GM18867 (cell line): ENCODE measurements around the gene CASD1.

Experiments
- ATAC-seq: cut with Tn5 transposase; IDR thresholded peaks from one replicate; pipeline ENCODE4 v1.9.1; 2021; ENCODE audit warnings: mild to moderate bottlenecking, moderate library complexity; ENCODE audit not compliant: unreplicated experiment

CASD1 gene

GRCh38 chr7:94512735-94513564 lies 3.3 kb downstream of the CASD1 start:
- no peak for ATAC-seq

- no peak for ATAC-seq
Observed at GRCh38 chr7:94513565-94513860, 3.9 kb downstream of the CASD1 start.

- ATAC-seq, result no peak
Observed at GRCh38 chr7:94514140-94514889, 4.7 kb downstream of the CASD1 start.

GRCh38 chr7:94514917-94515316 lies 5.3 kb downstream of the CASD1 start:
- no peak for ATAC-seq

- no peak for ATAC-seq
Observed at GRCh38 chr7:94525923-94526322, 16.3 kb downstream of the CASD1 start.

- no peak for ATAC-seq
Observed at GRCh38 chr7:94529516-94529915, 19.9 kb downstream of the CASD1 start.

- no peak for ATAC-seq
Observed at GRCh38 chr7:94530109-94530508, 20.5 kb downstream of the CASD1 start.

- no peak for ATAC-seq
Observed at GRCh38 chr7:94532676-94533075, 23.1 kb downstream of the CASD1 start.

- ATAC-seq, result no peak
Observed at GRCh38 chr7:94540428-94540827, 30.8 kb downstream of the CASD1 start.

GRCh38 chr7:94547126-94547525 lies 37.5 kb downstream of the CASD1 start:
- no peak for ATAC-seq

GRCh38 chr7:94556028-94556427 lies 46.4 kb downstream of the CASD1 start:
- ATAC-seq, result peak; percentile 65

- no peak for ATAC-seq
Observed at GRCh38 chr7:94557215-94557614, 47.6 kb downstream of the CASD1 start.

GRCh38 chr7:94559972-94560371 lies 50.4 kb downstream of the CASD1 start:
- ATAC-seq, result no peak

GRCh38 chr7:94561841-94562514 lies 52.4 kb downstream of the CASD1 start:
- no peak for ATAC-seq

- ATAC-seq, result no peak
Observed at GRCh38 chr7:94562525-94562924, 52.9 kb downstream of the CASD1 start.

- no peak for ATAC-seq
Observed at GRCh38 chr7:94565247-94565894, 55.8 kb downstream of the CASD1 start.

GRCh38 chr7:94567396-94567795 lies 57.8 kb downstream of the CASD1 start:
- ATAC-seq, result no peak

- ATAC-seq, result no peak
Observed at GRCh38 chr7:94571816-94572215, 62.2 kb downstream of the CASD1 start.

GRCh38 chr7:94575646-94576045 lies 66.0 kb downstream of the CASD1 start:
- no peak for ATAC-seq

- ATAC-seq, result no peak
Observed at GRCh38 chr7:94576316-94576715, 66.7 kb downstream of the CASD1 start.

GRCh38 chr7:94577357-94577756 lies 67.7 kb downstream of the CASD1 start:
- no peak for ATAC-seq
